Endometrial microvascular endothelial cells (primary cell): ENCODE data around the gene HSPA9. TPM values are rescaled to one million over a fixed set of nuclear protein-coding genes. Genes with fewer than 3 reads are reported as not detected.

Source experiments
- in situ Hi-C: cut with HindIII; loops from 2 replicates; pipeline ENCODE4 v1.10.0; 2017; ENCODE audit warnings: low sequenced_read_pairs, low pct_unique_long_range_greater_than_20kb; ENCODE audit errors: inconsistent ontology term
- total RNA-seq: library from RNA; depleted of rRNA; stranded (reverse); fragments of >200 nt; gene quantifications from one replicate; pipeline ENCODE4 v1.2.3, GENCODE V29; 2015; ENCODE audit errors: inconsistent ontology term

Gene HSPA9
- 452 TPM for total RNA-seq

DNA sequence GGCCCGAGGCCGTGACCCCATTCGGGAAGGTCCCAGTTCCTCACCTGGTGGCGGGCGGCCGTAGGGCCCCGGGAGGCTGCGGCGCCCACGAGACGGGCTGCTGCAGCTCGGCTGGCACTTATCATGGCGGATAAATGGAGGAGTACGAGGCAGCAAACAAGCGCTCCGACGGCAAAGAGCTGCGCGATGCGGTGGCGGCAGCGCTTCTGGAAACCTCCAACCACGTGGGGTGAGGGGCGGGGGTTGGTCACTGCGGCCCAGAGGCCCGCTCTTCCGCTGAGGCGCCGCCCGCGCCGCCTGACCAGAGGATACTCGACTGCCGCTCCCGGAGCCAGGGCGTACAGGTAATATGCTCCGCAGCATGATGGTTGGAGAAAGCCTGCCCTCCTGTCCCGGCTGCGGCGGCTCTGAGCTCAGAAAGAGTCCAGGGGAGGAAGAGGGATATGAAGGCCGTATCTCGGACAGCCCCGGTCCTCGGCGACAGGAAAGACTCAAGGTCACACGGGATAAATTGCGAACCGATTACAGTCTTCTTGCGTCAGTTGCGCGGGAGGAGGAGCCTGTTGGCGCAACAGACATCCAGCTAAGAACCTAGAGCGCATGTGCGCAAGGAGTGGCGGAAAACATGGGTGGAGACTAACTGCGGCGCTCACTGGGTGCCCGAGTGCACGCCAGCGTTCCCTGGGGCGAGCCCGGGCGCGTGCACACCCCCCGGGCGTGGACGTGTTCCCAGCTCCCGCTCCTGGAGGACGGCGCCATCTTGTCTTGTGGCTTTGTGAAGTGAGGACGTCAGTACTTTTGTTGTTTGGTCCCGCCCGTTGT, at the start of gene HSPA9:
HSPA9 (minus strand) TSS at position 208 of the 822 bp plus-strand sequence; CDS start at position 125, 83 bp downstream.
- in situ Hi-C loops, result no loop called here

DNA sequence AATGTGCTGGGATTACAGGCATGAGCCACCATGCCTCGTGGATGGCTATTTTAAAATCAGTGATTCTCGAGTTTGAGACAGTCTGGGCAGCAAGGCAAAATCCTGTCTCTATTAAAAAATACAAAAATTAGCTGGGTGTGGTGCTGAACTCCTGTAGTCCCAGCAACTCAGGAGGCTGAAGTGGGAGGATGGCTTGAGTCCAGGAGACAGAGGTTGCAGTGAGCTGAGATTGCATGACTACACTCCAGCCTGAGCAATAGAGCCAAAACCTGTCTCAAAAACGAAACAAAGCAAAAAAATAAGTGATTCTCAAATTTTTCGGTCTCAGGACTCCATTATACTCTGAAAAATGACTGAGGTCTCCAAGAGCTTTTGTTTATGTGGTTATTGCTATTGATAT, 47.9 kb upstream of the HSPA9 start:
- in situ Hi-C loops, result no loop called here

GRCh38 chr5:138622051-138622450, 46.9 kb upstream of the HSPA9 start:
- in situ Hi-C loops, result no loop called here

DNA sequence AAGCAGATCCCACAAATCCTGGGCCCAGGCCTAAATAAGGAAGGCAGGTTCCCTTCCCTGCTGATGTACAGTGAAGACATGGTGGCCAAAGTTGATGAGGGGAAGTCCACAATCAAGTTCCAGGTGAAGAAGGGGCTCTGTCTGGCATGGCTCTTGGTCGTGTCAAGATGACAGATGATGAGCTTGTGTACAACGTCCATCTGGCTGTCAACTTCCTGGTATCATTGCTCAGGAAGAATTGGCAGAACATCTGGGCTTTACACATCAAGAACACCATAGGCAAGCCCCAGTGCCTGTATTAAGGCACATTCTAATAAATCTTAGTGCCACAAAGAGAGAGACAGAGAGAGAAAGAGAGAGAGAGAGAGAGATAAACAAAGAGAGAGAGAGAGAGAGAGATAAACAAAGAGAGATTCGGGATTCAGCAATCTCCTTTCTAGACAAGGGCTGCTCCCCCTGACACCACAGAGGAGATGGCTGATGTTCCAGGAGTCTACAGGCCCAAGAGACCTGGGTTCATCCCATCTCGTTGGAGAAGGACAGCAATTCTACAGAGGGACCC, 45.5 kb upstream of the HSPA9 start:
- in situ Hi-C loops, result no loop called here

DNA sequence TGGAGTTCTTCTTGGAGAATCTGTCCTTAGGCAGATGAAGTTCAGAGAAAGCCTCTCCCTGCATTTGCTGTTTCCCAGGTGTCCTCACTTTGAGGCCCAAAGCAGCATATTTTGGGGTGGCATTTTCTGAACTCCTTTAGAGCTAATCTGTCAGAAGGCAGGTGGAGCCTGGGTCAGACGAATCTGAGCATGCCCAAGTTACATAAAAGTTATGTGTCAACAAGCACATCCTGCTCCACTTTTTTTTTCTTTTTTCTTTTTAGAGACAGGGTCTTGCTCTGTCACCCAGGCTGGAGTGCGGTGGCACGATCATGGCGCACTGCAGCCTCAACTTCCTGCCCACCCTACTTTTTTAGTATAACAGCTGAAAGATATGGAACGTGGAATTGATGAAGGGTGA, 41.3 kb upstream of the HSPA9 start:
- in situ Hi-C loops, result no loop called here

- in situ Hi-C loops, result no loop called here
Measured at GRCh38 chr5:138615461-138615860, 40.3 kb upstream of the HSPA9 start.

- in situ Hi-C loops, result no loop called here
Measured at GRCh38 chr5:138611678-138612218, 36.5 kb upstream of the HSPA9 start.

DNA sequence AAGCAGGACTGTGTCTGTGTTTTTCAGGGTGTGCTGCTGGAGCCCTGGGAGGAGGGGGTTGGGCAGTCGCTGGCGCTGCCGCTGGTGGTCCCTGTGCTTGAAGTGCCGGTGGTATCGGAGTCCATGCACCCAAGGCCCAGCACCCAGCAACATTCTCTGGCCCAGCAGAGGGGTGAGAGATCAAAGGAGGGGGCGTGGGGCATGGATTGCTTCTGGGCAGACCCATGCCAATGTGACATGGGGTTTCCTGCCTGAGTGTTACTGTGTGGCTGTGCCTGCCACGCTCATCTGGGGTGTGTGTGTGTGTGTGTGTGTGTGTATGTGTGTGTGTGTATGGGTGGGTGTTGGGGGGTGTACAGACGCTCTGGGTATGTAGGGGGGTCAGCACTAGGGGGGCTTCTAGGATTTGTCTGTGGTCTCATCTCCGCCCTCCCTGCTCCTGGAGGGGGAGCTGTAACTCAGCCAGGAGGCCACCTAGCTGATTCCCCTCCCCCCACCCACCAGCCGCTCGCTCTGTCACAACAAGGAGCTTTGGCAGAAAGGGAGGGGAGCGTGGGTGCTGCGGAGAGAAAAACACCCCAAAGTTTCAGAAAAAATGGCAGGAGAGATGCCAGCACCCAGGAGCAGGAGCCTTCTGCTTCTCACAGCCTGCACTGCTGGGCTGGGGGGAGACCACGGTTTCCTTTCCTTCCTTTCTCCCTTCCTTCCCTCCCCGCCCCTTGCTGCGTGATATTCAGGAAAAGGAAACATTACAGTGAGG, 35.9 kb upstream of the HSPA9 start:
- in situ Hi-C loops, result no loop called here

- in situ Hi-C loops, result no loop called here
Measured at GRCh38 chr5:138610415-138610917, 35.3 kb upstream of the HSPA9 start.

DNA sequence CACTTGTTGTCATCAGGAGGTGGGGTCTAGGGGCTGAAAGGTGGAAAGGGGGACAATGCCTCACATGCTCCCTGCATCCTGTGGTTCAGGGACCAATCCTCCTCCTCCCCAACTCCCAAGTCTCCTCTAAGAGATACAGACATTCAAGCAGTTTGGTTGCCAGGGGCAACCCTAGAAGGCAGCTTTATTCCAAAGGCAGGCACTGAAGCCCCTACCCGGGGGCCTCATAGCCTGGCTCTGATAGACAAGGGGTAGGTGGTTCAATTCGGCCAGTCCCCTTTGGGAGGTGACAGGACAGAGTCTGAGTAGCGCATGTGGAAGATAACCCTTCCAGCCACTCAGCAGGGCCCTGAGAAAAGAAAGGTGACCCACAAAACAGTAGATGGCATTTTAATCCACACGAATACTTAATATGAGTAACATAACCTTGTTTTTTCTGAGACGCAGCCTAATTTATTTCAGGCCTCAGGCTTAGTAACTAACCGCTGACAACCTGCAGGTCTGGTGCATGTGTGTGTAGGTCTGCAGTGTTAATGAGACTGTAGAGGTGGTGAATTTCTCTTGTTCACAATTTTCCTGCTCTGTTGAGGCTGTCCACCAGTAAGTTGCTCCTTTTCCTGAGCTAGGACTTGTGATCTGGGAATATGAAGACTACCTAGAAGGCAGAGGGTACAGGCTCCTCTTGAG, 31.3 kb upstream of the HSPA9 start:
- in situ Hi-C loops, result no loop called here

DNA sequence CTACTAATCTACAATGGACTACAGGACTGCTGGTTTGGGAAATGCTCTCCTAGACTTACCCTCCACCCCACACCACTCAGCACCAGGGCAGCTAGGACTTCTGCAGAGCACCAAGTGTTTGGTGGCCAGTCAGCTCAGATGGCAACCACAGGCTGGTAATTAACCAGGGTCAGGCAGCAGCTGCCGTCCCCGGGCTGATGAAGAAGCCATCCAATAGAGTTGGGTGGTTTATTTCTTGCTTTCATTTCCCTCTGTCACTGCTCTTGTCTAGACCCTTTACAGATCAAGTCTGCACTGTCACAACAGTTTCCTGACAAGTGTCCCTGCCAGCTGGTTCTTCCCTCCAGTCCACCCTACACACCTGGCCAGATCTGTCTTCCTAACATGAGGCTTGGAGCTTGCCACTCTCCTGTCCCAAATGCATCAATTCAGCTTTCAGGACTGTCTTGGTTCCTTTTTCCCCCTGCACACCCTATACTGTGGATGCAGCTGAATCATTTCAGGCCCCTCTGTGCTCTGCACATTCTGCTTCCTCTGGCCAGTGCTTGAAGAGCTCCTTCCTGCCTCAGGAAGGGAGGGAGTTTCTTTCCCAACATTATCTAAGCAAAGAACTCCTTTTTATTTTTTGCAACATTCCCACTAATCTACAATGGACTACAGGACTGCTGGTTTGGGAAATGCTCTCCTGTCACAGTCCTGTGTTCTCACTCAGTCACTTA, 30.2 kb upstream of the HSPA9 start:
- in situ Hi-C loops, result no loop called here

DNA sequence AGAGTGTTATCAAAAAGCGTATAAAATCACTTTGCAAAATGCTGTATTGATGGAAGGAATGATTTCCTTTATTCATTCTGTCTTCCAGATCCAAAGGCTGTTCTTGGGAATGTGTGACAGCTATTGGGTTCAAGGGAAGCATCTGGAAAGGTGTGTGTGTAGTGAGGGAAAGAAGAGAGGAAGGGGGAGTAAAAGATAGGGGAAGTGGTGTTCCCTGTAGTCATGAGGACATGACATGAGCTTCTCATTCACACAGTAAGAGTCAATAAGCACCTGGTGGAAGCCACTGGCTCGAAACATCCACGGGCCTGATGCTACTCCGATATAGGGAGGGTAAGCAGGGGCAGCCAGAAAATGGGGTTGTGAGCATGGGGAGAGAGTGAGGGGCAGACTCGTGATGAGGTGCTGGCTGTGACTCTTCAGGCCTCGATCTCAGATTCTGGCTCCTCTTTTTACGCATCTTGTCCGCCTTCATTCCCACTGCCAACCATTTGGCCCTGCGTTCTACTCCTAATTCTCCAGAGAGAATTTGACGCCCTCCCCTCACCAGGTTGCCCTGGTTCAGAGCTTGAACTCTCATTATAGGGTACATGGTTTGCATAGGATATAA, 29.1 kb upstream of the HSPA9 start:
- in situ Hi-C loops, result no loop called here

DNA sequence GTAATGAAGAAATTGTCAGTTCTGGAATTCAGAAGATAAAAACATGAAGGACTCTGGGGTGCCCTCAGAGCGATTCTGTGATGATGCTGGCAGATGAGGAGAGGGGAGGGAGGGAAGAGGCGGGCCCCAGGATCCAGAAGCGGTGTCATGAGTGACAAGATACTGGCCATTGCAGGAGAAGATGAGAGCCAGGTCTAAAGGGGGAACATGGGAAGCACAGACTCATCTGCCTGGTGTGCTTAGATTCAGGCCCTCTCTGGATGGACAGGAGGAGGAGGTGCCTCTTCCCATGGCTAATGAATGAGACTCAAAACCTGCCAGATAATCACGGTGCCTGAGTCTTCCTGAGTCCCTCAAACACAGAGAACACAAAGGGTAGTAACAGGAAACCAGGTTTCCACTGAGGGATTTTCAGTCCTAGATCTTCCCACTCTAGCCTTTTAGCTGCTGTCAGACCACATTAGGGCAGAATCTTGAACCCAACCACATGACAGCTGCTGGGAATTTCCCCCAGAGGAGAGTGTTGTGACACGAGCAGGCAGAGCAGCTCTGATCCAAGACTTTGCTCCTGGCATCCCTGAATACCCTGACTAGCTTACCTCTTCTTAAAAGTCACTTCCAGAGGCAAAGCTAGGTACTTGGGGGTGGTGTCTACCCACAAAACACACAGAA, 28.2 kb upstream of the HSPA9 start:
- in situ Hi-C loops, result no loop called here

DNA sequence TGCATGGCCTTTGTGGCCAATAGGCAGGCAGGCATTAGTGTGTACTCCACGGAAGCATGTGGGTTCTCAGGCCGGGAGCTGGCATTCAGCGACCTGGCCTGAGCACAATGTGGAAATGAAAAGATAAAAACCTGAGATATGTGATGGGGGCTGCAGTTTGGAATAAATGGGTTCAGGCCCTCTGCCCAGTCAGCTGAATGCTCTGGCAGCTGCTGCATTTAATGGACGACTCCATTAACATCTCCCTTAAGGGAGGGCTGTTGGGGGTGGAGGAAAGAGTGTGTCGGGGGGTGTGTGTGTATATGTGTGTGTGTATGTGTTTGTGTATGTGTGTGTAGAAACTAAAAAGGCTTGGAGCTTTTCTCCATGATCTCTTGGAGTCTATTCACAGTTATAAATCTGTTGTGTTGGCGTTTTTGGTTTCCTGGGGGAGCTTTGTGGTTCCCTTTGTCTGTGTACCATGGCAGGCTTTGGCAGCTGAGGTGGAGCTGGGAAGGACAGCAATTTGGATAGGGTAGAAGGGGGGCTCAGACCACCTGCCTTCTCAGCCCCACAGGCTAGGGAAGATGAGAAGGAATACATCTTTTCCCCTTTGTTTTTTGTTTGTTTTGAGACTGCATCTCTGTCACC, 27.3 kb upstream of the HSPA9 start:
- in situ Hi-C loops, result no loop called here

- in situ Hi-C loops, result no loop called here
Measured at GRCh38 chr5:138601444-138601843, 26.2 kb upstream of the HSPA9 start.

DNA sequence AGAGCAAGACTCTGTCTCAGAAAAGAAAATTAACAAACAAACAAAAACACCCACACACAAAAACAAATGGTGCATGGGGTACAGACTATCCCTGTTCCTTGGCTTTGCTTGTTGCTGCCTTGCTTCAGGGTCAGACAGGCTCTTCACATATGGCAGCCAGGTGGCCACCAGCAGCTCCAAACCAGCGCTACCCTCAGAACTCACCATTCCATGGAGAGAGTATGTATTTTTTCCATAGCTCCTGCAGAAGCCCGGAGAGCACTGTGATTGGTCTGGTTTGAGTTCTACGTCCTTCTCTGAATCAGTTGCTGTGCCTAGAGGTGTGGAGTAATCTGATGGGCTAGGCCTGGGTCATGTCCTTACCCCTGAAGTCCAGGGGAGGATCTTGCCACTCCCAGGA, 25.2 kb upstream of the HSPA9 start:
- in situ Hi-C loops, result no loop called here
